Pulmonary artery endothelial cell (primary cell): Measurements from ENCODE around the gene CALML4. TPM values are rescaled to one million over a fixed set of nuclear protein-coding genes. Genes with fewer than 3 reads are reported as not detected.
"Not testable (repeated sequence)": the region's sequence is repeated elsewhere in the genome, so short reads cannot be mapped to it uniquely, and the experiment has no call there.

ENCODE experiments used
- DNase-seq: peaks from one replicate; pipeline ENCODE4 v3.0.0-alpha.2; 2011; ENCODE audit warnings: low read depth, low spot score
- total RNA-seq: library from RNA; depleted of rRNA; stranded (reverse); fragments of >200 nt; gene quantifications from 2 replicates; pipeline ENCODE4 v1.2.3, GENCODE V29; 2014

The CALML4 gene, protein sequence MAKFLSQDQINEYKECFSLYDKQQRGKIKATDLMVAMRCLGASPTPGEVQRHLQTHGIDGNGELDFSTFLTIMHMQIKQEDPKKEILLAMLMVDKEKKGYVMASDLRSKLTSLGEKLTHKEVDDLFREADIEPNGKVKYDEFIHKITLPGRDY
- 2.9 and 3.0 TPM in 2 replicates for total RNA-seq

GRCh38 chr15:68204776-68205557 is at the start of gene CALML4:
Gene CALML4 (minus strand): TSS chr15:68205332. CDS start chr15:68205247, 85 bp downstream.
- no peak for DNase-seq

GRCh38 chr15:68252925-68253534 is 47.9 kb upstream of the CALML4 start:
- DNase-seq = no peak

- no peak for DNase-seq
Measured at GRCh38 chr15:68249058-68249713, 44.1 kb upstream of the CALML4 start.

- DNase-seq = no peak
Measured at GRCh38 chr15:68244235-68244634, 39.1 kb upstream of the CALML4 start.

- DNase-seq = no peak
Measured at GRCh38 chr15:68241088-68241935, 36.2 kb upstream of the CALML4 start.

DNA sequence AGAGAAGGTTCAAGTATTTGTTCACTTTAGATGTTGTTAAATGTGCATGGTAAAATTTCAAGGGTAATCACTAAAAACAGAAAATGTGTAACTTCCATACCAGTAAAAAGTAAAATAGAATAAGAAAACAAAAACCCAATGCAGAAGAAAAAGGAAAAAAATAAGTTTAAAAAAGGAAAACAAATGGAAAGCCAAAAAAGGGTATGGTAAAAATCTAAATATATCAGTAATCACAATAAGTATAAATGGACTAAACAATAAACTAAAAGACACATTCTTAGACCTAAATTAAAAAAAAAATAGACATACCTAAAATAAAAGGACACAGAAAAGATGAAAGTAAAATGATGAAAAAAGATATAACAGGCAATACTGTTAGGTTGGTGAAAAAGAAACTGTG is 33.9 kb upstream of the CALML4 start:
- no peak for DNase-seq

DNA sequence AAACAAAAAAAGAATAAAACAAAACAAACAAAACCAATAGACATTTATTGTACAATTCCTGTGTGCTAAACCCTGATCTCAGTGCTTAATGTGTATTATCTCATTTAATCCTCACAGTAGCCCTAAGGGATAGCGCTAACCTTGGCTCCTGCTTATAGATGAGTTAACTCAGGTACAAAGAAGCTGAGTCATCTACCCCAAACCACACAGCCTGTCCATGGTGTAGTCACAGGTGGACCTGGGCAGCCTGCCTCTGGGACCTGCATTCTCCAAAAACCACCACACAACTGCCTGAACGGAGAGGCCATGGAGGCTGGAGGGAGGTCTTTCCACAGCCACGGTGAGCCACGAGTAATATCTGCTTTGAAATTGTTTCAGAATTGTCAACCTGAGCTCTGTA is 29.9 kb upstream of the CALML4 start:
- DNase-seq = no peak

- DNase-seq = not testable (repeated sequence)
Measured at GRCh38 chr15:68234520-68234919, 29.4 kb upstream of the CALML4 start.

DNA sequence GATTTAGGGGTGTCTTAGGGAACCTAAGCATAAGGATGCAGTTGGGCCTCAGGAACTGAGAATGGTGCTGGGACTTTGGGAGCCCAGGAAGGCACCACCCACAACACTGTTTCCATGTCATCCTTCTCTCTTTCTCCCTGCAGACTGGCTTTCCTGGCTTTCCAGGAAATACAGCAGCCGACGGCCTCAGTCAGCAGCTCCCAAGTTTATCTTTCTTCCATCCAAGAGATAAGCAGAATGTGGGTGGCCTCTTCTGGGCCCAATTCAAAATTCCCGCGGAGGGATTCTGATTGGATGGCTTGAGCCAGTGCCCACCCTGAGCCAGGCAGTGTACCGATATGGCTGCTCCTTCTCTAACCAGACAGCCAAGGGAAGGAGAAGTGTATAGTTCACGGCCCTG is 28.9 kb upstream of the CALML4 start:
- DNase-seq = no peak

GRCh38 chr15:68232937-68233336 is 27.8 kb upstream of the CALML4 start:
- no peak for DNase-seq

GRCh38 chr15:68232449-68232848 is 27.3 kb upstream of the CALML4 start:
- DNase-seq = no peak

- DNase-seq = no peak
Measured at GRCh38 chr15:68231102-68231818, 26.1 kb upstream of the CALML4 start.

DNA sequence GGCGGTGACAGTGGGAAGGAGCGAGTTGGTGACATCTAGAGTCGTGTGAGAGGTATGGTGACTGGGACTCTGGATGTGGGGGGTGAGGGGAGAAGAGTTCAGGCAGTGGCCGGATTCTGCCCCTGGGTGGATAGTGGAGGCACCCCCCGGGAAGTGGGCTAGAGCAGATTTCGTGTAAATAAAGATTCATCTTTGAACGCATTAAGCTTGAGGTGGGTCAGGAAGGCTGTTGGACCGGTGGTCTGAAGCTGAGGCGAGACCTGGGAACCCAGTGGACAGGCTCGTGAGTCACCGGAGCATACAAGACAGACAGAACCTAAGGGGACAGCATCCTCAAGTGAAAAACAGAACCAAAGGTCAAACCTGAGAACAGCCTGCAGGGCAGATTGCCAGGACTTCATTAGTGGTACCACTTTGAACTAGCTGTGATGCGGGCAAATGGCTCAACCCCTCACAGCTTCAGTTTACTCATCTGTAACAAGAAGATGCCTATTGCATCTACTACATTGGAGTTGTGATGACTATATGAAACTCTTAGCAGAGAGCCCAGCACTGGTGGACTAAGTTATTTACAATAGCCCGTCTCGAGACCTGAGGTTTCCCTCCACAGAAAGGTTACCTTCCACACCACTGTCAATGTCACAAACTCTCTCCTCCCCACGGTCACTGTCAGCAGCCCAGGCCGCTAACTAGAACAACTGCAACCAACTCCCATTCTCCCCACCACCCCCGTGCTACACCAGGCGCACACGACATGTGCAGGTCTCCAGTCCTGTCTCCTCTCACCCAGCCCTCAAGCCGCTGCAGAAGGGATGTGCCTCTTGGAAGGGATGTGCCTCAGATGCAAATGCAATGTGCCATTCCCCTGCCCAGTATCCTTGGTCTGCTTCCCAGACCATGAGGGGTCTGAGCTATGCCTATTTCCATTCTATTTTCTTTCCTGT is 25.3 kb upstream of the CALML4 start:
- no peak for DNase-seq

- no peak for DNase-seq
Measured at GRCh38 chr15:68229386-68230156, 24.4 kb upstream of the CALML4 start, which contains the start of gene CLN6. Gene CLN6 (minus strand): TSS chr15:68229728. CDS start chr15:68229584, 144 bp downstream.

GRCh38 chr15:68228971-68229385 is 23.8 kb upstream of the CALML4 start:
- DNase-seq = no peak

DNA sequence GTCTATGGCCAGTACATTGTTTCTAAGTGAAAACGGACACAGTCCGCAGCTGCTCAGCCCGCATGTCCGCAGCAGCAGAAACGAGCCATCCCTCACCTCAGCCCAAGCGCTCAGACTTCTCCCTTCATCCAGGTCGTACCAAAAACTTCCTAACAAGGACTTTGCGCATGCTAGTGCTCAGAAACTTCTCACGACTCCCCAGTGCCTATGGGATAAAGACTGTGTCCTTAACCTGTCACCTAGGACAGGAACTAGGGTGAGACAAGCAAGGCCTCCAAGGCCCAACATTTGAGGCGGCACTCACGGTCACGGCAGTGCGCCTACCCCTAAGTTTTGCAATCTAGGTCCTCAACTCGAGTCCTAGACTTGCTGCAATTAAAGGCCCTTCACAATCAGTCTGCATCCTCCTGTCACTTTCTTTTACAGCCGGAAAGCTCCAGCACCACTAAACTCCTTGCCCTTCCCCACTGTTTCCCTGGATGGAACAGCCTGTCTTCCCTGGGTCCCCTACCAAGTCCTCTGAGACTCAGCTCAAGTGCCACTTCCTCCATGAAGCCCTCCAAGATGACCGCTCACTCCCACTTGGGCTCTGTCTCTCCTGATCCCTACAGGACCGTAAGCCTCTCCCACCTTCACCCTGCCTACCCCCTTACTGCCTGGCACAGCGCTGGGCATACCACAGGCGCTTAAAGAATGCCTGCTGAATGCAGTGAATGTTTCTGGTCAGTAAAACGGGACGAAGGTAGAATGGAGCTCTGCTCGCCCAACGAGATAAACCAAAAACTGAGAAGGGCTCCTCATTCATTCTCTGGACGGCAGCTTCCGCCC is 23.2 kb upstream of the CALML4 start:
- DNase-seq = no peak

GRCh38 chr15:68227643-68228142 is 22.6 kb upstream of the CALML4 start:
- no peak for DNase-seq
